Chondrocyte (in vitro differentiated cells): ENCODE data around the gene EGFR. TPM values are rescaled to one million over a fixed set of nuclear protein-coding genes. Genes with fewer than 3 reads are reported as not detected.
A peak's percentile ranks its signal among the peaks of the same experiment; 100 is the strongest.

Experiments
- DNase-seq: peaks from one replicate; pipeline ENCODE4 v3.0.0; 2021; ENCODE audit warnings: mixed read lengths, low spot score
- H3K27ac Mint-ChIP-seq: one replicate; pipeline ENCODE4 v1.8.0; 2021; ENCODE audit warnings: mild to moderate bottlenecking, moderate library complexity, mixed read lengths; ENCODE audit not compliant: unreplicated experiment
- H3K27me3 Mint-ChIP-seq: 2 replicates; pipeline ENCODE4 v1.8.0; 2021; ENCODE audit warnings: low read depth, mixed read lengths
- H3K36me3 Mint-ChIP-seq: 2 replicates; pipeline ENCODE4 v1.8.0; 2021; ENCODE audit warnings: low read depth, mixed read lengths
- H3K4me1 Mint-ChIP-seq: 2 replicates; pipeline ENCODE4 v1.8.0; 2021; ENCODE audit warnings: low read depth, mild to moderate bottlenecking, mixed read lengths
- H3K4me3 Mint-ChIP-seq: one replicate; pipeline ENCODE4 v1.8.0; 2021; ENCODE audit warnings: mild to moderate bottlenecking, moderate library complexity, mixed read lengths; ENCODE audit not compliant: unreplicated experiment
- H3K9me3 Mint-ChIP-seq: 2 replicates; pipeline ENCODE4 v1.8.0; 2021; ENCODE audit warnings: low read depth, mixed read lengths
- total RNA-seq: library from RNA; stranded (reverse); gene quantifications from 3 replicates; pipeline ENCODE4 v1.2.1, GENCODE V29; 2021
- TF ChIP-seq, protein P1 (sequence below): fragments of 200-600 bp; sonication (generic); IDR thresholded peaks from 2 replicates; pipeline ENCODE4 v1.5.0; 2021; ENCODE audit warnings: antibody characterized with exemption, mild to moderate bottlenecking, moderate library complexity

The EGFR gene
- total RNA-seq, 1 donor from 2014 or later: 25.5 TPM

DNA sequence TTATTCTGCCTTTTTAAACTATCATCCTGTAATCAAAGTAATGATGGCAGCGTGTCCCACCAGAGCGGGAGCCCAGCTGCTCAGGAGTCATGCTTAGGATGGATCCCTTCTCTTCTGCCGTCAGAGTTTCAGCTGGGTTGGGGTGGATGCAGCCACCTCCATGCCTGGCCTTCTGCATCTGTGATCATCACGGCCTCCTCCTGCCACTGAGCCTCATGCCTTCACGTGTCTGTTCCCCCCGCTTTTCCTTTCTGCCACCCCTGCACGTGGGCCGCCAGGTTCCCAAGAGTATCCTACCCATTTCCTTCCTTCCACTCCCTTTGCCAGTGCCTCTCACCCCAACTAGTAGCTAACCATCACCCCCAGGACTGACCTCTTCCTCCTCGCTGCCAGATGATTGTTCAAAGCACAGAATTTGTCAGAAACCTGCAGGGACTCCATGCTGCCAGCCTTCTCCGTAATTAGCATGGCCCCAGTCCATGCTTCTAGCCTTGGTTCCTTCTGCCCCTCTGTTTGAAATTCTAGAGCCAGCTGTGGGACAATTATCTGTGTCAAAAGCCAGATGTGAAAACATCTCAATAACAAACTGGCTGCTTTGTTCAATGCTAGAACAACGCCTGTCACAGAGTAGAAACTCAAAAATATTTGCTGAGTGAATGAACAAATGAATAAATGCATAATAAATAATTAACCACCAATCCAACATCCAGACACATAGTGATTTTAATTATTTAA lies 151.7 kb downstream of the EGFR start:
- TF ChIP-seq, protein P1, sequence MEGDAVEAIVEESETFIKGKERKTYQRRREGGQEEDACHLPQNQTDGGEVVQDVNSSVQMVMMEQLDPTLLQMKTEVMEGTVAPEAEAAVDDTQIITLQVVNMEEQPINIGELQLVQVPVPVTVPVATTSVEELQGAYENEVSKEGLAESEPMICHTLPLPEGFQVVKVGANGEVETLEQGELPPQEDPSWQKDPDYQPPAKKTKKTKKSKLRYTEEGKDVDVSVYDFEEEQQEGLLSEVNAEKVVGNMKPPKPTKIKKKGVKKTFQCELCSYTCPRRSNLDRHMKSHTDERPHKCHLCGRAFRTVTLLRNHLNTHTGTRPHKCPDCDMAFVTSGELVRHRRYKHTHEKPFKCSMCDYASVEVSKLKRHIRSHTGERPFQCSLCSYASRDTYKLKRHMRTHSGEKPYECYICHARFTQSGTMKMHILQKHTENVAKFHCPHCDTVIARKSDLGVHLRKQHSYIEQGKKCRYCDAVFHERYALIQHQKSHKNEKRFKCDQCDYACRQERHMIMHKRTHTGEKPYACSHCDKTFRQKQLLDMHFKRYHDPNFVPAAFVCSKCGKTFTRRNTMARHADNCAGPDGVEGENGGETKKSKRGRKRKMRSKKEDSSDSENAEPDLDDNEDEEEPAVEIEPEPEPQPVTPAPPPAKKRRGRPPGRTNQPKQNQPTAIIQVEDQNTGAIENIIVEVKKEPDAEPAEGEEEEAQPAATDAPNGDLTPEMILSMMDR: no peak
- no peaks in the 10 kb centered on the region for H3K4me1 Mint-ChIP-seq
- no peak overlapping the region for H3K4me3 Mint-ChIP-seq
- H3K36me3 Mint-ChIP-seq: peaks cover 39% of the 10 kb centered on the region
- no peak overlapping the region for H3K27ac Mint-ChIP-seq
- H3K27me3 Mint-ChIP-seq: no peaks in the 10 kb centered on the region
- no peak for DNase-seq
- H3K9me3 Mint-ChIP-seq: peaks cover 3% of the 10 kb centered on the region

DNA sequence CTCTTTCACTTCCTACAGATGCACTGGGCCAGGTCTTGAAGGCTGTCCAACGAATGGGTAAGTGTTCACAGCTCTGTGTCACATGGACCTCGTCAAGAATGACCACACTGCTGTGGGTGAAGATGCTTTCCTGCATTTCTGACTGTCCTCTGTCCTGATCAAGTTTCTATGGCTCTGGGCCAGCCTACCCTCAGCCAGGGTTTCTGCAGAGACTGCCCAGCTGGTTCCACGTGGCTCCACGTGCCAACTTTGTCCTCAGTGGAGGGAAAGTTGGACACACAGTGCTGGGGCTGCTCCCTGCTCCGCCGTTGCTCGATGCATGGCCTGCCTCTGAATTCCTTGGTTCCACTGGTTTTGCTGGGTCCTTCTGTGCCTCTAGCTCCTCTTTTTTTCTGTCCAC lies 152.3 kb downstream of the EGFR start:
- peaks cover 3% of the 10 kb centered on the region for H3K9me3 Mint-ChIP-seq
- DNase-seq: no peak

DNA sequence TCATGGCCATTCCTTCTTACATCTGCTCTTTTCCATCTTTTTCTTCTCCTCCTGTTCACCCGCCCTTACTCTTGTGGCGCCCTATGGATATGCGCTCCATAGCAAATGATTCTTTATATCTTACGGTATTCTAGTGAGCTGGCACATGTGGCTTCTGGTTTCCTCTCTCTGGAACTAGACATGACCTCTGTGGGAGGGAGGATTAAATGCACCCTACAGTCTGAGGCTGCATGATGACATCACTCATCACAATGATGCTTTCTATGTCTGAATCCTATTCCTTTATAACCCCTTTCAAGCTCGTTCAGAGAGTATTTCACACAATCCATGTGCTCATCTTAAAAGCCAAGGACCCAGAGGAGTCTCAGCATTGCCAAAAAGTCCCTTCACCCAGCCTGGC lies 153.3 kb downstream of the EGFR start:
- peaks cover 4% of the 10 kb centered on the region for H3K4me1 Mint-ChIP-seq
- no peak overlapping the region for H3K27ac Mint-ChIP-seq
- H3K9me3 Mint-ChIP-seq: no peaks in the 10 kb centered on the region
- peaks cover 32% of the 10 kb centered on the region for H3K36me3 Mint-ChIP-seq
- H3K27me3 Mint-ChIP-seq: no peaks in the 10 kb centered on the region
- TF ChIP-seq, protein P1: no peak
- no peak for DNase-seq
- no peak overlapping the region for H3K4me3 Mint-ChIP-seq

More for the DNA sequence above, 152.3 kb downstream of the EGFR start:
- H3K27ac Mint-ChIP-seq: no peak overlapping the region
- TF ChIP-seq, protein P1: no peak
- no peak overlapping the region for H3K4me3 Mint-ChIP-seq
- H3K4me1 Mint-ChIP-seq: no peaks in the 10 kb centered on the region
- H3K27me3 Mint-ChIP-seq: no peaks in the 10 kb centered on the region
- peaks cover 38% of the 10 kb centered on the region for H3K36me3 Mint-ChIP-seq

DNA sequence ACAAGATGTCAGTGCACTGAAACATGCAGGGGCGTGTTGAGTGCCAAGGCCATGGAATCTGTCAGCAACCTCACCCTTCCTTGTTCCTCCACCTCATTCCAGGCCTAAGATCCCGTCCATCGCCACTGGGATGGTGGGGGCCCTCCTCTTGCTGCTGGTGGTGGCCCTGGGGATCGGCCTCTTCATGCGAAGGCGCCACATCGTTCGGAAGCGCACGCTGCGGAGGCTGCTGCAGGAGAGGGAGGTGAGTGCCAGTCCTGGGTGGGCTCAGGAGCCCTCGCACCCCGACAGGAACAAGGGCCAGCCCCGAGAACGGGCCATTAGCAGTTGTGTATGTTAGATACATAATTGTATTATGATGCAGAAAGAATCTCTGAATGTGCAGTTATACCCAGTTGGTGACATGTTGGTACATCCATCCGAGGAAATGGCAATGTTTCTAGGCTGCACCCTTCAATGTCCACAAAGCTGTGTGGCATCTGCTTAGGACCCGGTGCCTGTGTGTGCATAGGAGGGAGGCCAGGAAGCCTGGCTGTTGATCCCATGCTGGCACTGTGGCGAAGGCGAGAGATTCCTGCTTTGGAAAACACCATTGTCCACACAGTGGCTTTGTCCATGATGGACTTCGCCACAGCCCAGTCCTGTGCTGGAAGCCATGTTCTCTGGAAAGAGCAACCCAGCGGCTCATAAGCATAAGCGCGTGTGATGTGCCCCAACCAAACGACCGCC lies 154.2 kb downstream of the EGFR start:
- TF ChIP-seq, protein P1: no peak
- Mint-ChIP-seq H3K27me3 (no peaks in the 10 kb centered on the region), H3K9me3 (no peaks in the 10 kb centered on the region), H3K27ac (no peak overlapping the region), H3K4me3 (no peak overlapping the region), H3K36me3 (peaks cover 32% of the 10 kb centered on the region), H3K4me1 (peaks cover 13% of the 10 kb centered on the region)
- no peak for DNase-seq

DNA sequence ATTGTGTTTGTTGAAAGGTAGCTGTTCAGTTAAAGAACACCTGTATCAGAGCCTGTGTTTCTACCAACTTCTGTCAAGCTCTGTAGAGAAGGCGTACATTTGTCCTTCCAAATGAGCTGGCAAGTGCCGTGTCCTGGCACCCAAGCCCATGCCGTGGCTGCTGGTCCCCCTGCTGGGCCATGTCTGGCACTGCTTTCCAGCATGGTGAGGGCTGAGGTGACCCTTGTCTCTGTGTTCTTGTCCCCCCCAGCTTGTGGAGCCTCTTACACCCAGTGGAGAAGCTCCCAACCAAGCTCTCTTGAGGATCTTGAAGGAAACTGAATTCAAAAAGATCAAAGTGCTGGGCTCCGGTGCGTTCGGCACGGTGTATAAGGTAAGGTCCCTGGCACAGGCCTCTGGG lies 154.9 kb downstream of the EGFR start:
- H3K4me3 Mint-ChIP-seq: no peak overlapping the region
- peaks cover 32% of the 10 kb centered on the region for H3K36me3 Mint-ChIP-seq
- TF ChIP-seq, protein P1: peak; percentile 36
- H3K27ac Mint-ChIP-seq: no peak overlapping the region
- no peaks in the 10 kb centered on the region for H3K9me3 Mint-ChIP-seq
- no peaks in the 10 kb centered on the region for H3K27me3 Mint-ChIP-seq
- DNase-seq: no peak
- peaks cover 19% of the 10 kb centered on the region for H3K4me1 Mint-ChIP-seq
